Smooth muscle cell of the umbilical artery (primary cell): Measurements from ENCODE around the gene FOXA2. TPM values are rescaled to one million over a fixed set of nuclear protein-coding genes. Genes with fewer than 3 reads are reported as not detected.

Experiments used
- total RNA-seq: library from RNA; depleted of rRNA; stranded (reverse); fragments of >200 nt; gene quantifications from 2 replicates; pipeline ENCODE4 v1.2.3, GENCODE V29; 2014

The FOXA2 gene
- not detected in 2 replicates for total RNA-seq

GRCh38 chr20:22584522-22584921 is at the start of gene FOXA2:
TSS of gene FOXA2 (minus strand) at chr20:22584572. CDS start at chr20:22584278, 294 bp downstream.

